Uterus (tissue), 2 donors: ENCODE results near the gene RAE1.

Experiments used
- POLR2A ChIP-seq, 2 donors: fragments of 450-650 bp; IDR thresholded peaks; one replicate each; pipeline ENCODE4 v1.6.1; 2016; ENCODE audit warnings: antibody characterized with exemption in 2 of 2, mild to moderate bottlenecking in 1 of 2, moderate library complexity in 1 of 2
- TF ChIP-seq, protein P1 (sequence below), 4 experiments: fragments of 200-600 bp in 2 of 4; fragments of 450-650 bp in 2 of 4; sonication (generic) in 2 of 4; IDR thresholded peaks; one replicate each; pipeline ENCODE4 v1.5.1; 2016 to 2019; ENCODE audit warnings: antibody characterized with exemption in 4 of 4, mild to moderate bottlenecking in 2 of 4, moderate library complexity in 1 of 4

DNA sequence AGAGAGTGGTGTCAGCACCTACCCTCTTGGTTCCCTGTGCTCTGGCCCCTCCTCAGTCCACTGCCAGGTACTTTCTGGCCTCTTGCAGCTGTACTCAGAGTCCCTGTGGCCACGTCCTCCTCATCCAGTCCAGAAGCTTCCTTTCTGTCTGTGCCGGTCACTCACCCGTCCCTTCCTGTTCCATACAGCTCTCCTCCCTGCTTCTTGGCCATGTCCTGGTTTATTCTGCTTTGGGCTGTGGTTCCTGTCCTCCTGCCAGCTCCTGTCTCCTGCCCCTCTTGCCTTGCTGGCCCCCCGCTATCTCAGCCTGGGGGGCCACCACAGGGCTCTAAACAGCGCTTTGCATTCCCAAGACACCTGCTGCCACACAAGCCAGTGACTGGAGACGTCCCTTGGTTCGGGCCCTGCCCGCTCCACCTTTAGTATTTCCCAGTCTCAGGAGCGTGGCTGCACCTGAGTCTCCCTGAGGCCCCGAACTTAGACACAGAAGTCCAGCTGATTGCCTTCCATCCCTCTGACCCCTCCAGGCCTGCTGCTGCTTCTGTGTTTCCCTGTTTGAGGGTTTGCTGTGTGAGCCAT lies 24.7 kb downstream of the RAE1 start:
- no peak for TF ChIP-seq POLR2A (IDR thresholded peaks at IDR 0.05)
- TF ChIP-seq, protein P1, sequence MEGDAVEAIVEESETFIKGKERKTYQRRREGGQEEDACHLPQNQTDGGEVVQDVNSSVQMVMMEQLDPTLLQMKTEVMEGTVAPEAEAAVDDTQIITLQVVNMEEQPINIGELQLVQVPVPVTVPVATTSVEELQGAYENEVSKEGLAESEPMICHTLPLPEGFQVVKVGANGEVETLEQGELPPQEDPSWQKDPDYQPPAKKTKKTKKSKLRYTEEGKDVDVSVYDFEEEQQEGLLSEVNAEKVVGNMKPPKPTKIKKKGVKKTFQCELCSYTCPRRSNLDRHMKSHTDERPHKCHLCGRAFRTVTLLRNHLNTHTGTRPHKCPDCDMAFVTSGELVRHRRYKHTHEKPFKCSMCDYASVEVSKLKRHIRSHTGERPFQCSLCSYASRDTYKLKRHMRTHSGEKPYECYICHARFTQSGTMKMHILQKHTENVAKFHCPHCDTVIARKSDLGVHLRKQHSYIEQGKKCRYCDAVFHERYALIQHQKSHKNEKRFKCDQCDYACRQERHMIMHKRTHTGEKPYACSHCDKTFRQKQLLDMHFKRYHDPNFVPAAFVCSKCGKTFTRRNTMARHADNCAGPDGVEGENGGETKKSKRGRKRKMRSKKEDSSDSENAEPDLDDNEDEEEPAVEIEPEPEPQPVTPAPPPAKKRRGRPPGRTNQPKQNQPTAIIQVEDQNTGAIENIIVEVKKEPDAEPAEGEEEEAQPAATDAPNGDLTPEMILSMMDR (IDR thresholded peaks at IDR 0.05) = no peak
